ENCODE measurements around the gene APPBP2.

The APPBP2 gene

GRCh38 chr17:60412701-60413100 is 113.3 kb downstream of the APPBP2 start:
- no peak for TF ChIP-seq CTCF (conservative IDR thresholded peaks at IDR 0.05; ENCODE audit: low read depth, low read length)
- H3K27me3 ChIP-seq (ENCODE audit: insufficient read depth, low read depth) = no peaks in the 10 kb centered on the region
- H3K36me3 ChIP-seq (ENCODE audit: insufficient read depth) = no peaks in the 10 kb centered on the region
- H3K4me3 ChIP-seq (IDR thresholded peaks at IDR 0.05; ENCODE audit: insufficient read depth, low read depth, low read length) = no peak overlapping the region
- H2AFZ ChIP-seq (ENCODE audit: low read depth) = no peak overlapping the region
- no peak overlapping the region for H3K9ac ChIP-seq
- no peak overlapping the region for H3K4me2 ChIP-seq
- no peaks in the 10 kb centered on the region for H3K79me2 ChIP-seq (ENCODE audit: insufficient read depth, low read depth)
- H4K20me1 ChIP-seq (ENCODE audit: insufficient read depth) = no peaks in the 10 kb centered on the region
- no peak overlapping the region for H3K27ac ChIP-seq
- no peaks in the 10 kb centered on the region for H3K4me1 ChIP-seq (ENCODE audit: low read depth, poor library complexity, severe bottlenecking)

GRCh38 chr17:60410001-60410400 is 116.0 kb downstream of the APPBP2 start:
- H4K20me1 ChIP-seq (ENCODE audit: insufficient read depth) = no peaks in the 10 kb centered on the region
- no peak for TF ChIP-seq CTCF (conservative IDR thresholded peaks at IDR 0.05; ENCODE audit: low read depth, low read length)
- H2AFZ ChIP-seq (ENCODE audit: low read depth) = no peak overlapping the region
- H3K4me1 ChIP-seq (ENCODE audit: low read depth, poor library complexity, severe bottlenecking) = no peaks in the 10 kb centered on the region
- no peak overlapping the region for H3K4me2 ChIP-seq
- no peaks in the 10 kb centered on the region for H3K27me3 ChIP-seq (ENCODE audit: insufficient read depth, low read depth)
- H3K36me3 ChIP-seq (ENCODE audit: insufficient read depth) = no peaks in the 10 kb centered on the region
- no peaks in the 10 kb centered on the region for H3K79me2 ChIP-seq (ENCODE audit: insufficient read depth, low read depth)
- no peak overlapping the region for H3K9ac ChIP-seq
- no peak overlapping the region for H3K27ac ChIP-seq
- no peak overlapping the region for H3K4me3 ChIP-seq (IDR thresholded peaks at IDR 0.05; ENCODE audit: insufficient read depth, low read depth, low read length)

- no peaks in the 10 kb centered on the region for H3K36me3 ChIP-seq (ENCODE audit: insufficient read depth)
- H3K4me2 ChIP-seq = no peak overlapping the region
- H3K79me2 ChIP-seq (ENCODE audit: insufficient read depth, low read depth) = no peaks in the 10 kb centered on the region
- H4K20me1 ChIP-seq (ENCODE audit: insufficient read depth) = no peaks in the 10 kb centered on the region
- no peaks in the 10 kb centered on the region for H3K4me1 ChIP-seq (ENCODE audit: low read depth, poor library complexity, severe bottlenecking)
- no peak overlapping the region for H2AFZ ChIP-seq (ENCODE audit: low read depth)
- no peak overlapping the region for H3K9ac ChIP-seq
- no peak for TF ChIP-seq CTCF (conservative IDR thresholded peaks at IDR 0.05; ENCODE audit: low read depth, low read length)
- H3K27me3 ChIP-seq (ENCODE audit: insufficient read depth, low read depth) = no peaks in the 10 kb centered on the region
- no peak overlapping the region for H3K4me3 ChIP-seq (IDR thresholded peaks at IDR 0.05; ENCODE audit: insufficient read depth, low read depth, low read length)
- H3K27ac ChIP-seq = no peak overlapping the region
Observed at GRCh38 chr17:60406887-60407286, 119.2 kb downstream of the APPBP2 start.

GRCh38 chr17:60403962-60404361 is 122.1 kb downstream of the APPBP2 start:
- Histone ChIP-seq H3K27me3 (ENCODE audit: insufficient read depth, low read depth) (no peaks in the 10 kb centered on the region), H3K9ac (no peak overlapping the region), H4K20me1 (ENCODE audit: insufficient read depth) (no peaks in the 10 kb centered on the region), H3K79me2 (ENCODE audit: insufficient read depth, low read depth) (no peaks in the 10 kb centered on the region), H3K4me3 (IDR thresholded peaks at IDR 0.05; ENCODE audit: insufficient read depth, low read depth, low read length) (no peak overlapping the region), H3K4me1 (ENCODE audit: low read depth, poor library complexity, severe bottlenecking) (no peaks in the 10 kb centered on the region), H3K4me2 (no peak overlapping the region), H3K27ac (no peak overlapping the region), H2AFZ (ENCODE audit: low read depth) (no peak overlapping the region), H3K36me3 (ENCODE audit: insufficient read depth) (no peaks in the 10 kb centered on the region)
- TF ChIP-seq CTCF (conservative IDR thresholded peaks at IDR 0.05; ENCODE audit: low read depth, low read length) = no peak

- Histone ChIP-seq H3K27me3 (ENCODE audit: insufficient read depth, low read depth) (no peaks in the 10 kb centered on the region), H3K4me1 (ENCODE audit: low read depth, poor library complexity, severe bottlenecking) (no peaks in the 10 kb centered on the region), H3K27ac (no peak overlapping the region), H2AFZ (ENCODE audit: low read depth) (no peak overlapping the region), H3K4me3 (IDR thresholded peaks at IDR 0.05; ENCODE audit: insufficient read depth, low read depth, low read length) (no peak overlapping the region), H3K4me2 (no peak overlapping the region), H3K9ac (no peak overlapping the region), H4K20me1 (ENCODE audit: insufficient read depth) (no peaks in the 10 kb centered on the region), H3K79me2 (ENCODE audit: insufficient read depth, low read depth) (no peaks in the 10 kb centered on the region), H3K36me3 (ENCODE audit: insufficient read depth) (no peaks in the 10 kb centered on the region)
- no peak for TF ChIP-seq CTCF (conservative IDR thresholded peaks at IDR 0.05; ENCODE audit: low read depth, low read length)
Observed at GRCh38 chr17:60403523-60403810, 122.6 kb downstream of the APPBP2 start.

Data from KMS-11 (cell line).